A549 (cell line): ENCODE measurements around the gene CUL3. TPM values are rescaled to one million over a fixed set of nuclear protein-coding genes. Genes with fewer than 3 reads are reported as not detected.

ENCODE experiments used
- ATAC-seq, 2 experiments: fragments of 200-7000 bp in 1 of 2; fragments of >200 bp in 1 of 2; cut with Nextera tagmentation in 1 of 2; cut with Tn5 transposase in 1 of 2; 3 replicates each; pipeline versions ENCODE4 v1.8.0 to v1.9.1; 2018 to 2020; ENCODE audit warnings: mild to moderate bottlenecking in 1 of 2, moderate library complexity in 1 of 2
- CTCF ChIA-PET: fragments of 300-600 bp; sonication (Branson Sonifier 250); formaldehyde crosslinking; extraction: SDS; loops from one replicate; lab custom pipeline; 2021; ENCODE audit warnings: antibody characterized with exemption, inconsistent platforms; lab: Yijun Ruan, JAX
- POLR2A ChIA-PET: fragments of 350-600 bp; formaldehyde crosslinking; extraction: SDS; loops from one replicate; lab custom pipeline; 2021; ENCODE audit warnings: antibody characterized with exemption, inconsistent platforms; lab: Yijun Ruan, JAX
- DNase-seq, 2 experiments: peaks; one replicate each; pipeline versions ENCODE4 v3.0.0 to v3.0.0-alpha.2; 2011 to 2016; ENCODE audit warnings: low read depth in 1 of 2, low spot score in 1 of 2
- FAIRE-seq: peaks from 2 replicates; lab custom pipeline; 2011; peaks lifted over from hg19 to GRCh38; lab: Jason Lieb, UNC
- H3K27ac ChIP-seq, 2 experiments: fragments of >200 bp; sonication (Bioruptor Twin); formaldehyde crosslinking; 3 replicates each; pipeline ENCODE4 v1.5.1; 2016 to 2017
- H3K4me1 ChIP-seq: fragments of >200 bp; sonication (Bioruptor Twin); formaldehyde crosslinking; 3 replicates; pipeline ENCODE4 v1.6.1; 2016
- H3K4me2 ChIP-seq: fragments of >200 bp; sonication (Bioruptor Twin); formaldehyde crosslinking; 3 replicates; pipeline ENCODE4 v1.6.1; 2016
- H3K4me3 ChIP-seq: fragments of >200 bp; sonication (Bioruptor Twin); formaldehyde crosslinking; 3 replicates; pipeline ENCODE4 v1.5.1; 2016
- H3K9me3 ChIP-seq: fragments of >200 bp; sonication (Bioruptor Twin); formaldehyde crosslinking; 3 replicates; pipeline ENCODE4 v1.6.1; 2016
- CEBPB ChIP-seq, 2 experiments: fragments of >200 bp in 1 of 2; sonication (Bioruptor Twin) in 1 of 2; formaldehyde crosslinking in 1 of 2; IDR thresholded peaks; 2 replicates each; pipeline ENCODE4 v1.6.1; 2012 to 2016
- ESRRA ChIP-seq: fragments of 150-350 bp; IDR thresholded peaks from 2 replicates; pipeline ENCODE4 v1.6.1; 2014; ENCODE audit warnings: mild to moderate bottlenecking, low read length, borderline replicate concordance
- HOXA7 ChIP-seq: fragments of 250-450 bp; sonication (Bioruptor Pico); IDR thresholded peaks from 2 replicates; pipeline ENCODE4 v1.5.0; 2020; ENCODE audit warnings: mild to moderate bottlenecking, moderate library complexity
- KDM5A ChIP-seq: fragments of 200-600 bp; sonication (generic); IDR thresholded peaks from 2 replicates; pipeline ENCODE4 v1.6.1; 2016; ENCODE audit warnings: antibody characterized with exemption, mild to moderate bottlenecking
- PHF8 ChIP-seq: fragments of 200-600 bp; sonication (generic); IDR thresholded peaks from 2 replicates; pipeline ENCODE4 v1.6.1; 2016; ENCODE audit warnings: low read depth, mild to moderate bottlenecking, antibody characterized with exemption, moderate library complexity, borderline replicate concordance
- SREBF2 ChIP-seq: fragments of 450-650 bp; IDR thresholded peaks from 2 replicates; pipeline ENCODE4 v1.6.1; 2014; ENCODE audit warnings: mild to moderate bottlenecking, moderate library complexity
- WGBS: methylation state at CpG from one replicate; pipeline ENCODE4 v1.1.6; 2017; ENCODE audit errors: missing lambda C conversion rate; 5-methylcytosine and 5-hydroxymethylcytosine counted together
- polyA plus RNA-seq, 4 experiments: library from polyadenylated mRNA; depleted of rRNA in 3 of 4; stranded (reverse); fragments of >200 nt; fragmentation: RNase III in 1 of 4; extraction: RNeasy Plus Mini Kit Qiagen cat#74134 plus additional on column Dnase treatment in 1 of 4; gene quantifications; 2 replicates in 3 of 4; 3 replicates in 1 of 4; pipeline ENCODE4 v1.2.3, GENCODE V29; 2011 to 2017
- TF ChIP-seq, protein P1 (sequence below): fragments of >200 bp; sonication (Bioruptor Twin); formaldehyde crosslinking; IDR thresholded peaks from 3 replicates; pipeline ENCODE4 v1.5.1; 2016
- TF ChIP-seq, protein P2 (sequence below): fragments of >200 bp; sonication (Bioruptor Twin); formaldehyde crosslinking; IDR thresholded peaks from 2 replicates; pipeline ENCODE4 v1.6.1; 2016
- TF ChIP-seq, protein P3 (sequence below): fragments of 200-600 bp; sonication (generic); IDR thresholded peaks from 2 replicates; pipeline ENCODE4 v1.6.1; 2016; ENCODE audit warnings: antibody characterized with exemption, mild to moderate bottlenecking, moderate library complexity
- TF ChIP-seq, protein P4 (sequence below): fragments of 250-450 bp; sonication (Bioruptor Pico); IDR thresholded peaks from 2 replicates; pipeline ENCODE4 v1.5.0; 2020; ENCODE audit warnings: low read depth, mild to moderate bottlenecking, moderate library complexity
- TF ChIP-seq, protein P5 (sequence below): fragments of 150-350 bp; IDR thresholded peaks from 2 replicates; pipeline ENCODE4 v1.6.1; 2014; ENCODE audit warnings: low read depth, mild to moderate bottlenecking, low read length

The CUL3 gene
- polyA plus RNA-seq, 2 of the 4 experiments (the other 2 are of a cell fraction): 70.5 to 73.9 TPM

DNA sequence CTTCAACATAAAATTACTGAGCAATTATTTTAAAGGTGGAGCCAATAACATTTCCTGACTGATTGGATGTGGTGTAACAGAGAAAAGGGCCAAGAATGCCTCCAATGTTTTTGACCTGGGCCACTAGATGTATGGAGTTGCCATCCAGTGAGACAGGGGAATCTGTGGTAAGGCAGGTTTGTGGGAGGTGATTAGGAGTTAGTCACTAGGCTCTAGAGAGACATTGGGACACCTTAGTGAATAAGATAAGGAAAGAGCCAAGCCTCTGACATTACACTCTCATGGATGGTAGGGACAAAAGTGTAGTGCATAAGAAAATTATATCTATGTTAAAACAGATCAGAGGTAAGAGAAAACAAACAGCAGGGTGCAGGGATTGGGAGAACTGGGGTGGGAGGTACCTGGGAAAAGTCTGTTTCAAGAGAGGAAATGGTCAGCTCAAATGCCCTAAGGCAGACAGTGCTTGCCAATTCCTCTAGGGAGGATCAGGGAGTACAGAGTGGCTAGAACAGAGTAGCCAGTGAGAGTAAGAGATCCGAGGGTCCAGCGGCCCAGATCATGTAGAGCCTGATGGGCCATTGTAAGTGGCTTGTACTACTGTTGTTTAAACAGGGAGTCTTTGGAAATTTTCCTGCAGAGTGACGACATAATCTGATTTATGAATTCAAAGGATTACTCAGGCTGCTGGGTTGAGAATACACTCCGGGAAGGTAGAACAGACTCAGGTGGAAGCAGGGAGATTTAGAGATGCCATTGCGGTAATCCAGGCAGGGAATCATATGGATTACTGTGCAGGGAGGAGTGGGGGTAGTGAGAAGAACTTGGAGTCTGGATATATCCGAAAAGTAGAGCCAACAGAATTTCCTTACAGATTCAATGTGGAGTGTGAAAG lies 45.7 kb upstream of the CUL3 start:
- CTCF ChIA-PET: interaction anchor here (0.6 to 2.1 kb wide), 2 partner anchors 16 to 17 kb away, joined by 3 to 5 read pairs; no protein-coding TSS in a partner anchor
- no peak for FAIRE-seq
- Histone ChIP-seq H3K4me3 (no peak overlapping the region), H3K4me1 (0 out of 3 replicates have a peak, but pooled peaks cover 3% of the 10 kb centered on the region), H3K4me2 (no peak overlapping the region), H3K27ac (no peak overlapping the region)
- 62% methylated on average over 6 of the region's 6 CpGs for WGBS
- ATAC-seq: peak; percentile 50 to 66; a peak in 5 of 6 replicates
- DNase-seq: no peak
- TF ChIP-seq HOXA7 (CRISPR knock-in tag): no peak
- TF ChIP-seq, protein P1, sequence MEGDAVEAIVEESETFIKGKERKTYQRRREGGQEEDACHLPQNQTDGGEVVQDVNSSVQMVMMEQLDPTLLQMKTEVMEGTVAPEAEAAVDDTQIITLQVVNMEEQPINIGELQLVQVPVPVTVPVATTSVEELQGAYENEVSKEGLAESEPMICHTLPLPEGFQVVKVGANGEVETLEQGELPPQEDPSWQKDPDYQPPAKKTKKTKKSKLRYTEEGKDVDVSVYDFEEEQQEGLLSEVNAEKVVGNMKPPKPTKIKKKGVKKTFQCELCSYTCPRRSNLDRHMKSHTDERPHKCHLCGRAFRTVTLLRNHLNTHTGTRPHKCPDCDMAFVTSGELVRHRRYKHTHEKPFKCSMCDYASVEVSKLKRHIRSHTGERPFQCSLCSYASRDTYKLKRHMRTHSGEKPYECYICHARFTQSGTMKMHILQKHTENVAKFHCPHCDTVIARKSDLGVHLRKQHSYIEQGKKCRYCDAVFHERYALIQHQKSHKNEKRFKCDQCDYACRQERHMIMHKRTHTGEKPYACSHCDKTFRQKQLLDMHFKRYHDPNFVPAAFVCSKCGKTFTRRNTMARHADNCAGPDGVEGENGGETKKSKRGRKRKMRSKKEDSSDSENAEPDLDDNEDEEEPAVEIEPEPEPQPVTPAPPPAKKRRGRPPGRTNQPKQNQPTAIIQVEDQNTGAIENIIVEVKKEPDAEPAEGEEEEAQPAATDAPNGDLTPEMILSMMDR: no peak
- TF ChIP-seq, protein P2, sequence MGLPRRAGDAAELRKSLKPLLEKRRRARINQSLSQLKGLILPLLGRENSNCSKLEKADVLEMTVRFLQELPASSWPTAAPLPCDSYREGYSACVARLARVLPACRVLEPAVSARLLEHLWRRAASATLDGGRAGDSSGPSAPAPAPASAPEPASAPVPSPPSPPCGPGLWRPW: no peak
- TF ChIP-seq PHF8: no peak
- TF ChIP-seq, protein P3, sequence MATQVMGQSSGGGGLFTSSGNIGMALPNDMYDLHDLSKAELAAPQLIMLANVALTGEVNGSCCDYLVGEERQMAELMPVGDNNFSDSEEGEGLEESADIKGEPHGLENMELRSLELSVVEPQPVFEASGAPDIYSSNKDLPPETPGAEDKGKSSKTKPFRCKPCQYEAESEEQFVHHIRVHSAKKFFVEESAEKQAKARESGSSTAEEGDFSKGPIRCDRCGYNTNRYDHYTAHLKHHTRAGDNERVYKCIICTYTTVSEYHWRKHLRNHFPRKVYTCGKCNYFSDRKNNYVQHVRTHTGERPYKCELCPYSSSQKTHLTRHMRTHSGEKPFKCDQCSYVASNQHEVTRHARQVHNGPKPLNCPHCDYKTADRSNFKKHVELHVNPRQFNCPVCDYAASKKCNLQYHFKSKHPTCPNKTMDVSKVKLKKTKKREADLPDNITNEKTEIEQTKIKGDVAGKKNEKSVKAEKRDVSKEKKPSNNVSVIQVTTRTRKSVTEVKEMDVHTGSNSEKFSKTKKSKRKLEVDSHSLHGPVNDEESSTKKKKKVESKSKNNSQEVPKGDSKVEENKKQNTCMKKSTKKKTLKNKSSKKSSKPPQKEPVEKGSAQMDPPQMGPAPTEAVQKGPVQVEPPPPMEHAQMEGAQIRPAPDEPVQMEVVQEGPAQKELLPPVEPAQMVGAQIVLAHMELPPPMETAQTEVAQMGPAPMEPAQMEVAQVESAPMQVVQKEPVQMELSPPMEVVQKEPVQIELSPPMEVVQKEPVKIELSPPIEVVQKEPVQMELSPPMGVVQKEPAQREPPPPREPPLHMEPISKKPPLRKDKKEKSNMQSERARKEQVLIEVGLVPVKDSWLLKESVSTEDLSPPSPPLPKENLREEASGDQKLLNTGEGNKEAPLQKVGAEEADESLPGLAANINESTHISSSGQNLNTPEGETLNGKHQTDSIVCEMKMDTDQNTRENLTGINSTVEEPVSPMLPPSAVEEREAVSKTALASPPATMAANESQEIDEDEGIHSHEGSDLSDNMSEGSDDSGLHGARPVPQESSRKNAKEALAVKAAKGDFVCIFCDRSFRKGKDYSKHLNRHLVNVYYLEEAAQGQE: no peak
- TF ChIP-seq CEBPB (IDR thresholded peaks at IDR 0.05): 0 out of 4 replicates have a peak, but pooled peaks of 1 of the 2 experiments have one; percentile 40
- TF ChIP-seq, all 56 proteins: peak for 1
- POLR2A ChIA-PET: no interaction called here
- no peaks in the 10 kb centered on the region for H3K9me3 ChIP-seq

DNA sequence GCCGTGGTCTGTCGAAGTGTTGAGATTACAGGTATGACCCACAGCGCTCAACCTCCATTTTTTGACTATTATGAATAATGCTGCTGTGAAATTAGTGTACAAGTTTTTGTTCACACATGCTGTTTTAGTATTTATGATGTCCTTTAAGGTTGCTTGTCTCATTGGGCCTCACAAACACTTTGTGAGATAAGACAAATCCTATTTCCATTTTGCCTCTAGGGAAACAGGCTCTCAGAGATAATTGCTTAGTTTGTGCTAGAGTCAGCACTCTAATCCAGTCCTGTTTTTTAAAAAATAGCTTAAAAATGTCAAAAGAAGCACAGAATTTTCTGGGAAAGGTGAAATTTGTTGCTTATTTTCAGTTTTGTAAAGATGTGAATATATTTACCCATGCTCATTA lies 43.3 kb upstream of the CUL3 start:
- TF ChIP-seq KDM5A (no peak), SREBF2 (no peak), ESRRA (no peak)
- TF ChIP-seq, protein P4, sequence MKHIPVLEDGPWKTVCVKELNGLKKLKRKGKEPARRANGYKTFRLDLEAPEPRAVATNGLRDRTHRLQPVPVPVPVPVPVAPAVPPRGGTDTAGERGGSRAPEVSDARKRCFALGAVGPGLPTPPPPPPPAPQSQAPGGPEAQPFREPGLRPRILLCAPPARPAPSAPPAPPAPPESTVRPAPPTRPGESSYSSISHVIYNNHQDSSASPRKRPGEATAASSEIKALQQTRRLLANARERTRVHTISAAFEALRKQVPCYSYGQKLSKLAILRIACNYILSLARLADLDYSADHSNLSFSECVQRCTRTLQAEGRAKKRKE (CRISPR knock-in tag): no peak
- TF ChIP-seq, protein P3: no peak
- TF ChIP-seq, protein P5, sequence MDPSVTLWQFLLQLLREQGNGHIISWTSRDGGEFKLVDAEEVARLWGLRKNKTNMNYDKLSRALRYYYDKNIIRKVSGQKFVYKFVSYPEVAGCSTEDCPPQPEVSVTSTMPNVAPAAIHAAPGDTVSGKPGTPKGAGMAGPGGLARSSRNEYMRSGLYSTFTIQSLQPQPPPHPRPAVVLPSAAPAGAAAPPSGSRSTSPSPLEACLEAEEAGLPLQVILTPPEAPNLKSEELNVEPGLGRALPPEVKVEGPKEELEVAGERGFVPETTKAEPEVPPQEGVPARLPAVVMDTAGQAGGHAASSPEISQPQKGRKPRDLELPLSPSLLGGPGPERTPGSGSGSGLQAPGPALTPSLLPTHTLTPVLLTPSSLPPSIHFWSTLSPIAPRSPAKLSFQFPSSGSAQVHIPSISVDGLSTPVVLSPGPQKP: no peak
- ChIA-PET POLR2A (no interaction called here), CTCF (interaction anchor here (1.2 kb wide), 1 partner anchor 22 kb away, joined by 5 read pairs; no protein-coding TSS in a partner anchor)
- Histone ChIP-seq H3K9me3 (no peaks in the 10 kb centered on the region), H3K4me1 (0 out of 3 replicates have a peak, but pooled peaks cover 3% of the 10 kb centered on the region), H3K4me2 (no peak overlapping the region), H3K4me3 (no peak overlapping the region), H3K27ac (no peak overlapping the region)
- 89% methylated on average over 3 of the region's 3 CpGs for WGBS
- no peak for DNase-seq
- FAIRE-seq: no peak
- ATAC-seq: no peak
